CD14-positive monocyte (primary cell): ENCODE results near the gene RAB11FIP4. TPM values are rescaled to one million over a fixed set of nuclear protein-coding genes. Genes with fewer than 3 reads are reported as not detected.

Experiments
- DNase-seq, 3 donors: peaks; one replicate each; pipeline ENCODE4 v3.0.0-alpha.2; 2011 to 2022
- H2AFZ ChIP-seq: 2 replicates; pipeline ENCODE4 v1.6.0; 2012; ENCODE audit warnings: mild to moderate bottlenecking, low read depth, low read length, inconsistent platforms; ENCODE audit not compliant: insufficient read depth, poor library complexity, severe bottlenecking
- H3K27ac ChIP-seq, 2 donors: 1 replicate in 1 of 2; 2 replicates in 1 of 2; pipeline ENCODE4 v1.5.1; 2012 to 2013; ENCODE audit warnings: low read length in 2 of 2, control low read depth in 1 of 2, inconsistent platforms in 1 of 2, low read depth in 1 of 2, mild to moderate bottlenecking in 1 of 2
- H3K27me3 ChIP-seq, 2 donors: one replicate each; pipeline versions ENCODE4 v1.6.0 to v1.6.1; 2011 to 2013; ENCODE audit warnings: low read length in 2 of 2; ENCODE audit not compliant: control insufficient read depth in 2 of 2, insufficient read depth in 2 of 2
- H3K36me3 ChIP-seq, 2 donors: replicated peaks in 1 of 2; 1 replicate in 1 of 2; 2 replicates in 1 of 2; pipeline versions ENCODE4 v1.5.1 to v1.6.1; 2012 to 2013; ENCODE audit warnings: low read length in 2 of 2, control low read depth in 1 of 2, inconsistent platforms in 1 of 2, mild to moderate bottlenecking in 1 of 2; ENCODE audit not compliant: insufficient read depth in 2 of 2, control insufficient read depth in 1 of 2
- H3K4me1 ChIP-seq, 2 donors: 1 replicate in 1 of 2; 2 replicates in 1 of 2; pipeline versions ENCODE4 v1.5.1 to v1.6.1; 2012 to 2013; ENCODE audit warnings: low read length in 2 of 2, control low read depth in 1 of 2, inconsistent platforms in 1 of 2, mild to moderate bottlenecking in 1 of 2, moderate library complexity in 1 of 2; ENCODE audit not compliant: insufficient read depth in 2 of 2, control insufficient read depth in 1 of 2
- H3K4me2 ChIP-seq: replicated peaks from 2 replicates; pipeline ENCODE3; 2012; ENCODE audit warnings: low read length, moderate library complexity, mild to moderate bottlenecking; ENCODE audit not compliant: poor library complexity, severe bottlenecking; ENCODE audit errors: extremely low read depth
- H3K4me3 ChIP-seq, 3 experiments: fragments of 200-600 bp in 1 of 3; sonication (generic) in 1 of 3; replicated peaks in 1 of 3; 1 replicate in 2 of 3; 2 replicates in 1 of 3; pipeline ENCODE4 v1.5.1; 2011 to 2013; ENCODE audit warnings: low read length in 3 of 3, mild to moderate bottlenecking in 3 of 3, control low read depth in 2 of 3, low read depth in 2 of 3, inconsistent platforms in 1 of 3, moderate library complexity in 1 of 3
- H3K79me2 ChIP-seq: 2 replicates; pipeline ENCODE4 v1.6.0; 2012; ENCODE audit warnings: mild to moderate bottlenecking, control low read depth, inconsistent platforms, low read length, moderate library complexity; ENCODE audit not compliant: insufficient read depth
- H3K9ac ChIP-seq: 2 replicates; pipeline ENCODE4 v1.6.0; 2017; ENCODE audit warnings: low read length, mild to moderate bottlenecking; ENCODE audit not compliant: insufficient read depth, poor library complexity, severe bottlenecking
- H3K9me3 ChIP-seq, 2 donors: replicated peaks in 1 of 2; 1 replicate in 1 of 2; 2 replicates in 1 of 2; pipeline versions ENCODE4 v1.5.1 to v1.6.1; 2012 to 2013; ENCODE audit warnings: low read length in 2 of 2, control low read depth in 1 of 2; ENCODE audit not compliant: control insufficient read depth in 1 of 2, insufficient read depth in 1 of 2
- H4K20me1 ChIP-seq: 2 replicates; pipeline ENCODE4 v1.6.0; 2012; ENCODE audit warnings: mild to moderate bottlenecking, low read length, control low read depth, moderate library complexity; ENCODE audit not compliant: insufficient read depth
- H3K27ac Mint-ChIP-seq, 7 donors: one replicate each; pipeline ENCODE4 v1.8.0; 2020; ENCODE audit warnings: mild to moderate bottlenecking in 7 of 7, mixed read lengths in 7 of 7, moderate library complexity in 6 of 7, inconsistent platforms in 2 of 7
- H3K27me3 Mint-ChIP-seq, 3 donors: one replicate each; pipeline ENCODE4 v1.8.0; 2021 to 2022; ENCODE audit warnings: low read depth in 3 of 3, mild to moderate bottlenecking in 3 of 3, mixed read lengths in 3 of 3, moderate library complexity in 3 of 3, inconsistent platforms in 1 of 3
- H3K36me3 Mint-ChIP-seq, 2 donors: one replicate each; pipeline ENCODE4 v1.8.0; 2020; ENCODE audit warnings: mixed read lengths in 2 of 2, inconsistent platforms in 1 of 2, mild to moderate bottlenecking in 1 of 2
- H3K4me1 Mint-ChIP-seq: one replicate; pipeline ENCODE4 v1.8.0; 2020; ENCODE audit warnings: mild to moderate bottlenecking, mixed read lengths
- H3K4me3 Mint-ChIP-seq, 2 donors: one replicate each; pipeline ENCODE4 v1.8.0; 2020; ENCODE audit warnings: mild to moderate bottlenecking in 2 of 2, mixed read lengths in 2 of 2, moderate library complexity in 1 of 2
- H3K9me3 Mint-ChIP-seq, 7 donors: one replicate each; pipeline ENCODE4 v1.8.0; 2020 to 2022; ENCODE audit warnings: mixed read lengths in 7 of 7, mild to moderate bottlenecking in 6 of 7, moderate library complexity in 6 of 7, inconsistent platforms in 2 of 7
- WGBS: methylation state at CpG from one replicate; pipeline ENCODE4 v1.1.5; 2013; ENCODE audit warnings: missing lambda C conversion rate; ENCODE audit not compliant: insufficient coverage; 5-methylcytosine and 5-hydroxymethylcytosine counted together
- intact Hi-C, 2 donors: fragments of 100-400 bp; cut with micrococcal nuclease; formaldehyde crosslinking; loops; one replicate each; pipeline versions ENCODE4 v1.15.0 to v1.15.1; 2023
- polyA plus RNA-seq, 3 donors: library from polyadenylated mRNA; depleted of rRNA in 1 of 3; unstranded in 2 of 3; stranded (reverse) in 1 of 3; fragments of 300-500 nt in 2 of 3; fragments of >200 nt in 1 of 3; fragmentation: Illumina TruSeq in 2 of 3; gene quantifications; 1 replicate in 2 of 3; 2 replicates in 1 of 3; pipeline ENCODE4 v1.2.3, GENCODE V29; 2012 to 2021
- TF ChIP-seq, protein P1 (sequence below): fragments of 200-600 bp; IDR thresholded peaks from one replicate; pipeline ENCODE4 v1.8.0; 2022; ENCODE audit warnings: antibody characterized with exemption, mild to moderate bottlenecking

Gene RAB11FIP4
- polyA plus RNA-seq, 3 donors = 10.4 to 21.9 (median 16.2) TPM

DNA sequence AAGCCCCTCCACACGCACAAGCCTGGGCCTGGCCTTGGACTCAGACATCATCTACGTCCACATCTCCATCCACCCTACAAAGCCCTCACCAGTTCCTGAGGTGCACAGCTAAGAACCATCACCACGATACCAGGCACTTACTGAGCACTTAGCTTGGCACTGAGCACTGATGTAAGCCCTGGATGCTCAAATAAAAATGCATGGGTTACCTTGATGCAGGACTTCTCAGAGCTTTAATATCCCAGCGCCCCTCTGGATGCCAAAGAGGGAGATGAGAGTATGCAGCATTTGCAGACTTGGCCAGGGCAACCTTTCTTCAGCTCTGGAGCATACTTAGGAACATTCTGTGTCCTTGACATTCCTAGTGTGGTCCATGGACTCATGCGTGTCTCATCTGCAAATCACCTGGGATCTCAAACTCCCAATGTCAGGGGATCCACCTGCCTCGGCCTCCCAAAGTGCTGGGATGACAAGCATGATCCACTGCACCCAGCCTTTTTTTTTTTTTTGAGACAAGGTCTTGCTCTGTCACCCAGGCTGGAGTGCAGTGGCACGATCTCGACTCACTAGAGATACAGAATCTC is 69.8 kb downstream of the RAB11FIP4 start:
- no peak for DNase-seq
- no peaks in the 10 kb centered on the region for H3K36me3 Mint-ChIP-seq
- H3K36me3 ChIP-seq = no peaks in the 10 kb centered on the region
- no peaks in the 10 kb centered on the region for H3K27me3 ChIP-seq
- H3K9me3 ChIP-seq = no peaks in the 10 kb centered on the region
- no peak overlapping the region for H3K27ac Mint-ChIP-seq
- H3K9ac ChIP-seq = no peak overlapping the region
- peaks cover 2% of the 10 kb centered on the region for H3K4me1 Mint-ChIP-seq
- H3K27me3 Mint-ChIP-seq = peaks cover 5 to 7% (median 5%) of the 10 kb centered on the region in 3 donors
- no peak overlapping the region for H3K4me3 Mint-ChIP-seq
- no peak overlapping the region for H2AFZ ChIP-seq
- H3K79me2 ChIP-seq = no peaks in the 10 kb centered on the region
- WGBS = 95% methylated on average over 4 of the region's 8 CpGs
- H3K4me2 ChIP-seq = no peak overlapping the region
- no peaks in the 10 kb centered on the region for H3K9me3 Mint-ChIP-seq
- H3K27ac ChIP-seq = no peak overlapping the region
- no peak overlapping the region for H3K4me3 ChIP-seq
- no peaks in the 10 kb centered on the region for H4K20me1 ChIP-seq
- TF ChIP-seq, protein P1, sequence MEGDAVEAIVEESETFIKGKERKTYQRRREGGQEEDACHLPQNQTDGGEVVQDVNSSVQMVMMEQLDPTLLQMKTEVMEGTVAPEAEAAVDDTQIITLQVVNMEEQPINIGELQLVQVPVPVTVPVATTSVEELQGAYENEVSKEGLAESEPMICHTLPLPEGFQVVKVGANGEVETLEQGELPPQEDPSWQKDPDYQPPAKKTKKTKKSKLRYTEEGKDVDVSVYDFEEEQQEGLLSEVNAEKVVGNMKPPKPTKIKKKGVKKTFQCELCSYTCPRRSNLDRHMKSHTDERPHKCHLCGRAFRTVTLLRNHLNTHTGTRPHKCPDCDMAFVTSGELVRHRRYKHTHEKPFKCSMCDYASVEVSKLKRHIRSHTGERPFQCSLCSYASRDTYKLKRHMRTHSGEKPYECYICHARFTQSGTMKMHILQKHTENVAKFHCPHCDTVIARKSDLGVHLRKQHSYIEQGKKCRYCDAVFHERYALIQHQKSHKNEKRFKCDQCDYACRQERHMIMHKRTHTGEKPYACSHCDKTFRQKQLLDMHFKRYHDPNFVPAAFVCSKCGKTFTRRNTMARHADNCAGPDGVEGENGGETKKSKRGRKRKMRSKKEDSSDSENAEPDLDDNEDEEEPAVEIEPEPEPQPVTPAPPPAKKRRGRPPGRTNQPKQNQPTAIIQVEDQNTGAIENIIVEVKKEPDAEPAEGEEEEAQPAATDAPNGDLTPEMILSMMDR = no peak
- peaks cover 3 to 7% of the 10 kb centered on the region in 2 donors for H3K4me1 ChIP-seq
- intact Hi-C loops = no loop called here

- DNase-seq = no peak
Measured at GRCh38 chr17:31462261-31462660, 70.8 kb downstream of the RAB11FIP4 start.

More at GRCh38 chr17:31462261-31462660, 70.8 kb downstream of the RAB11FIP4 start:
- Histone ChIP-seq H4K20me1 (no peaks in the 10 kb centered on the region), H3K79me2 (no peaks in the 10 kb centered on the region), H3K36me3 (no peaks in the 10 kb centered on the region), H2AFZ (no peak overlapping the region), H3K4me1 (peaks cover 2 to 6% of the 10 kb centered on the region in 2 donors), H3K9me3 (no peaks in the 10 kb centered on the region), H3K4me3 (no peak overlapping the region), H3K27me3 (no peaks in the 10 kb centered on the region), H3K4me2 (no peak overlapping the region), H3K27ac (no peak overlapping the region), H3K9ac (no peak overlapping the region)
- Mint-ChIP-seq H3K27ac (no peak overlapping the region), H3K9me3 (no peaks in the 10 kb centered on the region), H3K4me3 (no peak overlapping the region), H3K36me3 (no peaks in the 10 kb centered on the region), H3K4me1 (peaks cover 2% of the 10 kb centered on the region), H3K27me3 (peaks cover 5 to 7% (median 5%) of the 10 kb centered on the region in 3 donors)
- intact Hi-C loops = no loop called here
- TF ChIP-seq, protein P1 = no peak
- WGBS = 80% methylated on average over 3 of the region's 6 CpGs
